Measurements from ENCODE around the gene HOXB2. TPM values are rescaled to one million over a fixed set of nuclear protein-coding genes. Genes with fewer than 3 reads are reported as not detected.

The HOXB2 gene
- polyA plus RNA-seq, 2 of the 4 experiments (the other 2 are of a cell fraction): 0.65 to 2.6 TPM

GRCh38 chr17:48543107-48543853, 1.6 kb downstream of the HOXB2 start:
- DNase-seq (ENCODE audit: low read depth in 1 of 2, low spot score in 1 of 2): peak; percentile 75 to 79
- 40% methylated on average over 65 of the region's 72 CpGs for WGBS (ENCODE audit: missing lambda C conversion rate)
- peak overlapping the region; percentile 44 for H3K4me3 ChIP-seq
- no peaks in the 10 kb centered on the region for H3K9me3 ChIP-seq
- H3K4me1 ChIP-seq: peaks cover 15% of the 10 kb centered on the region; the same call in 2 of the 3 replicates
- peak overlapping the region; percentile 76 for H3K4me2 ChIP-seq
- CTCF ChIA-PET: interaction anchor here (0.8 to 1.6 kb wide), 2 partner anchors 51 to 193 kb away, joined by 3 read pairs; no protein-coding TSS in a partner anchor
- peak; percentile 89 to 92 for ATAC-seq
- peak overlapping the region; percentile 70 to 89 for H3K27ac ChIP-seq
- peak; percentile 13; the same call in 2 of the 3 replicates for TF ChIP-seq SMC3 (IDR thresholded peaks at IDR 0.05)
- TF ChIP-seq CTCF (IDR thresholded peaks at IDR 0.05): no peak
- TF ChIP-seq PBX3 (IDR thresholded peaks at IDR 0.05): no peak
- TF ChIP-seq ZC3H11A (IDR thresholded peaks at IDR 0.05): no peak
- no peak for TF ChIP-seq POLR2AphosphoS2 (conservative IDR thresholded peaks at IDR 0.05; ENCODE audit: low read length)
- peak; percentile 64; the same call in 1 of the 2 replicates for TF ChIP-seq MAX (IDR thresholded peaks at IDR 0.05)
- TF ChIP-seq E2F6 (IDR thresholded peaks at IDR 0.05; ENCODE audit: borderline replicate concordance, low read depth): no peak
- TF ChIP-seq ATOH8 (CRISPR knock-in tag; IDR thresholded peaks at IDR 0.05; ENCODE audit: low read depth): no peak
- TF ChIP-seq ZFP36 (IDR thresholded peaks at IDR 0.05; ENCODE audit: borderline replicate concordance, partially characterized antibody): no peak
- 0 out of 2 replicates have a peak, but pooled peaks have one; percentile 40 for TF ChIP-seq PHF8 (IDR thresholded peaks at IDR 0.05; ENCODE audit: borderline replicate concordance, low read depth)
- 0 out of 3 replicates have a peak, but pooled peaks have one; percentile 52 for TF ChIP-seq BCL3 (IDR thresholded peaks at IDR 0.05)
- TF ChIP-seq JUN (IDR thresholded peaks at IDR 0.05): peak in 1 of 2 experiments; percentile 50; a peak in 2 of 5 replicates
- peak; percentile 43 for TF ChIP-seq POLR2A (IDR thresholded peaks at IDR 0.05; ENCODE audit: low read length)
- POLR2A ChIA-PET: interaction anchor here (2.1 kb wide), 1 partner anchor 12 kb away, joined by 10 read pairs; no protein-coding TSS in a partner anchor
- FAIRE-seq: no peak

GRCh38 chr17:48542698-48543106, 2.2 kb downstream of the HOXB2 start:
- ATAC-seq (peak; percentile 28 to 35; a peak in 4 of 6 replicates), DNase-seq (ENCODE audit: low read depth in 1 of 2, low spot score in 1 of 2) (no peak), FAIRE-seq (no peak)
- ChIA-PET POLR2A (interaction anchor here (2.1 kb wide), 1 partner anchor 13 kb away, joined by 10 read pairs; no protein-coding TSS in a partner anchor), CTCF (interaction anchor here (0.8 to 1.6 kb wide), 3 partner anchors 34 to 192 kb away, joined by 3 read pairs; no protein-coding TSS in a partner anchor)
- TF ChIP-seq EHMT2 (IDR thresholded peaks at IDR 0.05; ENCODE audit: low read depth): no peak
- TF ChIP-seq SMC3 (IDR thresholded peaks at IDR 0.05): no peak
- no peak for TF ChIP-seq RFX5 (IDR thresholded peaks at IDR 0.05)
- no peak for TF ChIP-seq HEYL (CRISPR knock-in tag; IDR thresholded peaks at IDR 0.05)
- no peak for TF ChIP-seq HMGXB4 (CRISPR knock-in tag; IDR thresholded peaks at IDR 0.05; ENCODE audit: borderline replicate concordance)
- no peak for TF ChIP-seq ESRRA (IDR thresholded peaks at IDR 0.05; ENCODE audit: borderline replicate concordance, low read length)
- no peak for TF ChIP-seq HOXB13 (CRISPR knock-in tag; IDR thresholded peaks at IDR 0.05; ENCODE audit: low read depth)
- TF ChIP-seq BHLHE40 (IDR thresholded peaks at IDR 0.05; ENCODE audit: low read depth, low read length): no peak
- TF ChIP-seq CTCF (IDR thresholded peaks at IDR 0.05): no peak
- TF ChIP-seq ZNF302 (CRISPR knock-in tag; IDR thresholded peaks at IDR 0.05): no peak
- Histone ChIP-seq H3K27ac (peak overlapping the region; percentile 70 to 89), H3K4me3 (peak overlapping the region; percentile 44), H3K9me3 (no peaks in the 10 kb centered on the region), H3K4me2 (peak overlapping the region; percentile 76), H3K4me1 (peaks cover 15% of the 10 kb centered on the region; the same call in 2 of the 3 replicates)
- WGBS (ENCODE audit: missing lambda C conversion rate): 31% methylated on average over 12 of the region's 12 CpGs

All from A549 (cell line).